ENCODE results near the gene SLC12A9.

The SLC12A9 gene

GRCh38 chr7:100891568-100892247 lies 39.2 kb downstream of the SLC12A9 start:
- Histone ChIP-seq H3K36me3 (ENCODE audit: control insufficient read depth in 2 of 2, insufficient read depth in 1 of 2, low read length in 2 of 2) (peaks cover 0 to 22% of the 10 kb centered on the region in 2 experiments; a peak in 1 of 3 replicates), H3K4me1 (ENCODE audit: control insufficient read depth, insufficient read depth, low read length) (peaks cover 4% of the 10 kb centered on the region; the same call in 1 of the 2 replicates), H3K27ac (ENCODE audit: extremely low read depth, low read depth, low read length) (no peak overlapping the region), H3K4me3 (ENCODE audit: low read depth, low read length) (no peak overlapping the region), H3K9me3 (ENCODE audit: control insufficient read depth, insufficient read depth, low read depth, low read length) (no peaks in the 10 kb centered on the region)
- TF ChIP-seq ZBTB17 (tag by site-specific recombination; IDR thresholded peaks at IDR 0.05) (peak; percentile 59), KLF8 (tag by site-specific recombination; IDR thresholded peaks at IDR 0.05) (peak; percentile 55), ZNF837 (tag by site-specific recombination; IDR thresholded peaks at IDR 0.05) (no peak), ZNF830 (tag by site-specific recombination; IDR thresholded peaks at IDR 0.05; ENCODE audit: low read depth) (no peak), ZNF654 (tag by site-specific recombination; IDR thresholded peaks at IDR 0.05; ENCODE audit: low read depth) (no peak), ZNF792 (tag by site-specific recombination; IDR thresholded peaks at IDR 0.05) (no peak), PRDM1 (tag by site-specific recombination; IDR thresholded peaks at IDR 0.05) (peak; percentile 60), ZFHX2 (tag by site-specific recombination; conservative IDR thresholded peaks at IDR 0.05) (0 out of 2 replicates have a peak, but pooled peaks have one; percentile 26), ZNF560 (tag by site-specific recombination; IDR thresholded peaks at IDR 0.05; ENCODE audit: borderline replicate concordance) (no peak), ZNF121 (tag by site-specific recombination; IDR thresholded peaks at IDR 0.05) (0 out of 2 replicates have a peak, but pooled peaks have one; percentile 19), KLF9 (tag by site-specific recombination; IDR thresholded peaks at IDR 0.05; ENCODE audit: low read depth) (peak; percentile 37; the same call in 1 of the 2 replicates), ZEB2 (tag by site-specific recombination; IDR thresholded peaks at IDR 0.05) (0 out of 2 replicates have a peak, but pooled peaks have one; percentile 42)
- TF ChIP-seq, protein P1, sequence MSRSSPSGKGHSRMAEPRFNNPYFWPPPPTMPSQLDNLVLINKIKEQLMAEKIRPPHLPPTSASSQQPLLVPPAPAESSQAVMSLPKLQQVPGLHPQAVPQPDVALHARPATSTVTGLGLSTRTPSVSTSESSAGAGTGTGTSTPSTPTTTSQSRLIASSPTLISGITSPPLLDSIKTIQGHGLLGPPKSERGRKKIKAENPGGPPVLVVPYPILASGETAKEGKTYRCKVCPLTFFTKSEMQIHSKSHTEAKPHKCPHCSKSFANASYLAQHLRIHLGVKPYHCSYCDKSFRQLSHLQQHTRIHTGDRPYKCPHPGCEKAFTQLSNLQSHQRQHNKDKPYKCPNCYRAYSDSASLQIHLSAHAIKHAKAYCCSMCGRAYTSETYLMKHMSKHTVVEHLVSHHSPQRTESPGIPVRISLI (tag by site-specific recombination; IDR thresholded peaks at IDR 0.05): 0 out of 2 replicates have a peak, but pooled peaks have one; percentile 60
- POLR2A ChIA-PET: interaction anchor here (0.6 to 8.7 kb wide), 3 partner anchors 15 to 214 kb away, joined by 3 to 198 read pairs (median 3); partner anchors contain the start of gene SRRT
- CTCF ChIA-PET: interaction anchor here (0.7 to 2.1 kb wide), 3 partner anchors 167 to 550 kb away, joined by 3 to 10 read pairs (median 6); no protein-coding TSS in a partner anchor

GRCh38 chr7:100892364-100893317 lies 40.1 kb downstream of the SLC12A9 start:
- Histone ChIP-seq H3K27ac (ENCODE audit: extremely low read depth, low read depth, low read length) (no peak overlapping the region), H3K9me3 (ENCODE audit: control insufficient read depth, insufficient read depth, low read depth, low read length) (no peaks in the 10 kb centered on the region), H3K4me3 (ENCODE audit: low read depth, low read length) (no peak overlapping the region), H3K36me3 (ENCODE audit: control insufficient read depth in 2 of 2, insufficient read depth in 1 of 2, low read length in 2 of 2) (peaks cover 0 to 12% of the 10 kb centered on the region in 2 experiments; a peak in 1 of 3 replicates), H3K4me1 (ENCODE audit: control insufficient read depth, insufficient read depth, low read length) (peaks cover 4% of the 10 kb centered on the region; the same call in 1 of the 2 replicates)
- TF ChIP-seq ZNF394 (tag by site-specific recombination; IDR thresholded peaks at IDR 0.05; ENCODE audit: borderline replicate concordance) (no peak), REST (tag by site-specific recombination; IDR thresholded peaks at IDR 0.05) (peak; percentile 71; the same call in 1 of the 2 replicates)
- CTCF ChIA-PET: interaction anchor here (0.6 kb wide), 1 partner anchor 92 kb away, joined by 4 read pairs; no protein-coding TSS in a partner anchor
- POLR2A ChIA-PET: no interaction called here
